Measurements from ENCODE around the gene RFK. TPM values are rescaled to one million over a fixed set of nuclear protein-coding genes. Genes with fewer than 3 reads are reported as not detected.
A peak's percentile ranks its signal among the peaks of the same experiment; 100 is the strongest.

Gene RFK
- total and polyA plus RNA-seq, 2 of the 13 experiments (the other 11 are each of a cell fraction or from before 2014, with no cell fraction given): 18.2 to 37.2 TPM

GRCh38 chr9:76394960-76395252 is 680 bp upstream of the RFK start (continued):
- TF ChIP-seq MXI1 (IDR thresholded peaks at IDR 0.05; ENCODE audit: borderline replicate concordance, low read depth, low read length) (peak; percentile 36; the same call in 1 of the 3 replicates), HOXA3 (CRISPR knock-in tag; IDR thresholded peaks at IDR 0.05) (0 out of 2 replicates have a peak, but pooled peaks have one; percentile 8), GLI4 (CRISPR knock-in tag; IDR thresholded peaks at IDR 0.05; ENCODE audit: borderline replicate concordance) (no peak), PITX1 (CRISPR knock-in tag; IDR thresholded peaks at IDR 0.05) (0 out of 2 replicates have a peak, but pooled peaks have one; percentile 14), CREM (IDR thresholded peaks at IDR 0.05) (peak; percentile 37; the same call in 1 of the 2 replicates), CREM (CRISPR knock-in tag; IDR thresholded peaks at IDR 0.05) (no peak), ZNF230 (CRISPR knock-in tag; IDR thresholded peaks at IDR 0.05) (no peak), KMT2A (CRISPR knock-in tag; IDR thresholded peaks at IDR 0.05) (peak; percentile 72), SMC3 (IDR thresholded peaks at IDR 0.05; ENCODE audit: low read length) (no peak), GATAD1 (CRISPR knock-in tag; IDR thresholded peaks at IDR 0.05) (peak; percentile 4; the same call in 1 of the 2 replicates), ZNF619 (CRISPR knock-in tag; IDR thresholded peaks at IDR 0.05) (no peak), FOXA1 (IDR thresholded peaks at IDR 0.05) (no peak), FOXA1 (CRISPR knock-in tag; IDR thresholded peaks at IDR 0.05) (peak; percentile 75), MEF2D (CRISPR knock-in tag; IDR thresholded peaks at IDR 0.05) (0 out of 2 replicates have a peak, but pooled peaks have one; percentile 33), HDAC1 (CRISPR knock-in tag; IDR thresholded peaks at IDR 0.05) (0 out of 2 replicates have a peak, but pooled peaks have one; percentile 22), HIC2 (CRISPR knock-in tag; IDR thresholded peaks at IDR 0.05; ENCODE audit: low read depth) (no peak), AHR (CRISPR knock-in tag; IDR thresholded peaks at IDR 0.05) (no peak; the same call in 1 of the 2 replicates), HBP1 (CRISPR knock-in tag; IDR thresholded peaks at IDR 0.05; ENCODE audit: low read depth) (no peak), CENPT (CRISPR knock-in tag; IDR thresholded peaks at IDR 0.05; ENCODE audit: low read depth) (no peak), ZNF589 (CRISPR knock-in tag; conservative IDR thresholded peaks at IDR 0.05) (no peak), KAT8 (CRISPR knock-in tag; IDR thresholded peaks at IDR 0.05) (0 out of 2 replicates have a peak, but pooled peaks have one; percentile 7), SIX4 (CRISPR knock-in tag; IDR thresholded peaks at IDR 0.05) (0 out of 2 replicates have a peak, but pooled peaks have one; percentile 15), SALL1 (CRISPR knock-in tag; IDR thresholded peaks at IDR 0.05) (peak; percentile 27; the same call in 1 of the 2 replicates), RELA (CRISPR knock-in tag; IDR thresholded peaks at IDR 0.05) (no peak), RARA (CRISPR knock-in tag; IDR thresholded peaks at IDR 0.05) (0 out of 2 replicates have a peak, but pooled peaks have one; percentile 8), ZNF562 (CRISPR knock-in tag; IDR thresholded peaks at IDR 0.05; ENCODE audit: borderline replicate concordance) (no peak), ZNF850 (CRISPR knock-in tag; conservative IDR thresholded peaks at IDR 0.05) (no peak), ZFY (CRISPR knock-in tag; IDR thresholded peaks at IDR 0.05) (peak; percentile 81), POLR2G (IDR thresholded peaks at IDR 0.05; ENCODE audit: low read depth, low read length) (peak; percentile 73), ZMYM3 (CRISPR knock-in tag; IDR thresholded peaks at IDR 0.05) (no peak), RFX3 (CRISPR knock-in tag; IDR thresholded peaks at IDR 0.05) (no peak), FOXA3 (CRISPR knock-in tag; IDR thresholded peaks at IDR 0.05) (peak; percentile 78), CEBPG (CRISPR knock-in tag; IDR thresholded peaks at IDR 0.05) (peak; percentile 63), CREB1 (IDR thresholded peaks at IDR 0.05) (no peak), CREB1 (CRISPR knock-in tag; IDR thresholded peaks at IDR 0.05) (0 out of 2 replicates have a peak, but pooled peaks have one; percentile 54)

All from HepG2 (cell line).